ENCODE measurements around the gene RPTOR.

The RPTOR gene

GRCh38 chr17:80939151-80940145 lies 394.8 kb downstream of the RPTOR start:
- peak in 2 of 5 experiments; percentile 5 to 13 for DNase-seq

- peak in 1 of 5 experiments; percentile 6 for DNase-seq
Measured at GRCh38 chr17:80940171-80941123, 395.8 kb downstream of the RPTOR start.

GRCh38 chr17:80941171-80941570 lies 396.5 kb downstream of the RPTOR start:
- peak in 1 of 5 experiments; percentile 7 for DNase-seq

GRCh38 chr17:80941743-80942422 lies 397.2 kb downstream of the RPTOR start:
- DNase-seq: peak in 1 of 5 experiments; percentile 2

- DNase-seq: peak in 1 of 5 experiments; percentile 3
Measured at GRCh38 chr17:80942423-80943345, 398.0 kb downstream of the RPTOR start.

GRCh38 chr17:80943346-80944145 lies 398.9 kb downstream of the RPTOR start:
- peak in 1 of 5 experiments; percentile 4 for DNase-seq

GRCh38 chr17:80944326-80944725 lies 399.7 kb downstream of the RPTOR start:
- DNase-seq: no peak

- no peak for DNase-seq
Measured at GRCh38 chr17:80945736-80946135, 401.1 kb downstream of the RPTOR start.

GRCh38 chr17:80946449-80946848 lies 401.8 kb downstream of the RPTOR start:
- DNase-seq: no peak

- peak in 1 of 5 experiments; percentile 6 for DNase-seq
Measured at GRCh38 chr17:80947200-80947940, 402.7 kb downstream of the RPTOR start.

GRCh38 chr17:80948019-80948975 lies 403.7 kb downstream of the RPTOR start:
- no peak for DNase-seq

- DNase-seq: no peak
Measured at GRCh38 chr17:80948976-80949450, 404.4 kb downstream of the RPTOR start.

GRCh38 chr17:80949451-80950421 lies 405.1 kb downstream of the RPTOR start:
- peak in 1 of 5 experiments; percentile 6 for DNase-seq

- no peak for DNase-seq
Measured at GRCh38 chr17:80950466-80951120, 406.0 kb downstream of the RPTOR start.

GRCh38 chr17:80951121-80952090 lies 406.8 kb downstream of the RPTOR start:
- peak in 2 of 5 experiments; percentile 8 to 41 for DNase-seq
